T-helper 22 cell (primary cell): ENCODE measurements around the gene C2orf92.

Experiments used
- DNase-seq: peaks from one replicate; pipeline ENCODE4 v3.0.0-alpha.2; 2020; ENCODE audit warnings: low read depth

C2orf92 gene

DNA sequence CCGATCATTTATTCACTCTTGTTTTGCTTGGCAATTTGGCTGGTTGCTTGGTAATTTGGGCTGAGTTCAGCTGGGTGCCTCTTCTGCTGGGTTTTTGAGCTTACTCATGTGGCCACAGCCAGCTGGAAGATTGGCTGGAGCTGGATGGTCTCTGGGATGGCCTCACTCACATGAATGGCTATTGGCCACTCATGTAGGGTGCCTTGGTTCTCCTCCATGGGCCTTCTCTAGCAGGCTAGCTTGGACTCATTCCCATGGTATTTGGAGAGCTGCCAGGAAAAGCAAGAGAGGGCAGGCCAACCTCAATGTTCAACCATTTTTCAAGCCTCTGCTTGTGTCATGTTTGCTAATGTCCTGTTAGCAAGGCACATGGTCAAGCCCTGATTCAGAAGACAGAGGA is 60.7 kb downstream of the C2orf92 start:
- no peak for DNase-seq

- no peak for DNase-seq
Measured at GRCh38 chr2:97731274-97732020, 61.9 kb downstream of the C2orf92 start.

DNA sequence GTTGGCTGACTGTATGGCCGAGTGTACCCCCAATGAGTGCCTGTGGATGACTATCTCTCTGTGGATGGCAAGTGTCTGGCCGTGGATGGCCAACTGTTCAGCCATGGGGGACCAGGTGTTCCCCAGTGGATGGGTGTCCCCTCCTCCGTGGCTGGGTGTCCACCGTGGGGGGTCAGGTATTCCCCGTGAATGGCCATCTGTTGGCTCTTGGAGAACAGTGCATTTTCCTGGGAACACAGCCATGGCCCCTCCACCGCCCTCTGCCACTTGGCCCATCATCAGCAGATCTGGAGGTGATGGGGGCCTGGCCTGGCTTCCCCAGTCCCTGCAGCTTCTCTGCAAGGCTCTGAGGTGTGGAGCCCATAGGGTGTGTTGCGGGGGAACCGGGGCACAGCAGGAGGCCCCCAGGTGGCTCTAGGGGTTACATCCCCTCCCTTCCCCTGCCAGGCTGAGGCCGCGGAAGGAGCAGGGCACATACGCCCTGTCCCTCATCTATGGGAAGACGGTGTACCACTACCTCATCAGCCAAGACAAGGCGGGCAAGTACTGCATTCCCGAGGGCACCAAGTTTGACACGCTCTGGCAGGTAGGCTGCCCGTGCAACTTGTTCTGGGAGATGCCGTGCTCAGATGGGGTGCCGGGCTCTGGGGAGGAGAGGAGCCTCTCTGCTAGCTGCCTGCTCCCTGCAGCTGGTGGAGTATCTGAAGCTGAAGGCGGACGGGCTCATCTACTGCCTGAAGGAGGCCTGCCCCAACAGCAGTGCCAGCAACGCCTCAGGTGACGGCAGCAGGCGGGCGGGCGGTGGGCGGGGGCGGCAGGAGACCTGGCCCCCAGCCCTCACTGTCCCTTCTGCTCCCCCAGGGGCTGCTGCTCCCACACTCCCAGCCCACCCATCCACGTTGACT is 63.2 kb downstream of the C2orf92 start:
- DNase-seq = no peak

DNA sequence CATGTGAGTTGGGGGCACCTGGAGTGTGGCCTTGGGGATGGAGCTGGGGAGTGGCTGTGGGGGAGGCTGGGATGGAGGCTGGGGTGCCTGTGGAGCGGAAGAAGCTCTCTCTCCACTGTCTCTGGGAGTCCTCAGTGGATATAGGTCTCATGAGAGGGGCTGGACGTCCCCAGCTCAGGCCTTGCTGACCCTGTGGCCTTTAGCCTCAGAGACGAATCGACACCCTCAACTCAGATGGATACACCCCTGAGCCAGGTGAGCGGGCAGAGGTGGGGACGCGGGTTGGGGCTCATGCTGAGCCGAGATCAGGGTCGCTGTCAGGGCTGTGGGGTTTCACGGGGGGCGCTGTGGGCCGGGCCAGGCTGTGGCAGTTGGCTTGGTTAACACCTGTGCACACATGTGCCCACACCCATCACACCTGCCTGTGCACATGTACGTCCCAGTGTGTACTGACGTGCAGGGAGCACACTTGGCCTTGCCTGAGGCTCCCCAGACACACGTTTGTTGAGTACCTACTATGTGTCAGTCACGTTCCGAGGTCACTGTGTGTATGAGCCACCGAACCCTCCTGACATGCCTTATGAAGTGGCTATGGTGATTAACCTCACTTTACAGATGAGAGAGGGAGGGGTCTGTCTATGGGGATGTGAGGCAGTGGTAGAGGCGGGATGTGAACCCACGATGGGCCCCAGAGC is 64.0 kb downstream of the C2orf92 start:
- no peak for DNase-seq

DNA sequence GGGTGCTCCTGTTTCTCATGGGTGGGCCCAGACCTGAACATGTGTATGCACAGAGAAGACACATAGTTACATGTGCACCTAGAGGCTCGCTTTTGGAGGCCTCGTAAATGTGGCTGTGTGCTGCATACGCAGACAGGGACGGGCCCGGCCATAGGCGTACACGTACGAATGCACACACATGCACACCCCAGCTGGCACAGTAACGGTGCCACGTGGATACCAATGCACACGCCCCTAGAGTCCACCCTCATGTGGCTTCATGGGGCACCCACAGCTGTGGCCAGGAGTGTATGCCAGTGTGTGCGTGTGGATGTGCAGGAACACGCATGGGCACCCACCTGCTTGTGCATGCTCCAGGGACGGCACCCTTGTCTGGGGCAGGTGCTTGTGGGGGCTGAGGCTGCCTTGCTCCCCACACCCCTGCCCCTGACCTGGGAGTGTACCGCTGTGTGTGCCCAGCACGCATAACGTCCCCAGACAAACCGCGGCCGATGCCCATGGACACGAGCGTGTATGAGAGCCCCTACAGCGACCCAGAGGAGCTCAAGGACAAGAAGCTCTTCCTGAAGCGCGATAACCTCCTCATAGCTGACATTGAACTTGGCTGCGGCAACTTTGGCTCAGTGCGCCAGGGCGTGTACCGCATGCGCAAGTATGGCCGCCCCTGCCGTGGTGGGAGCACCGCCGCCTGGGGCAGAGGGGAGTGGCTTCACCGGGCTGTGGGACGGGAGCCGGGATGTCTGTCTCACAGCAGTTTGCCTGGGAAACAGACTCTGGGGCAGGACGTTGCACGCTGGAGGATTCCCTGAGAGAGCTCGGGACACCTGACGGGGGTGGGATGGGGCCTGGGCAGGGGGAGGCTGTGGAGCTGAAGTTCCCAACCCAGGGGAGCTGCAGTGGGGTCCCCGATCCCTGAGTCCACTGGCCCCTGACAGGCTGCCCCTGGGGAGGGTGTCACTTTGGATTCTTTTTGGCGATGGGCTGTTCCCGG is 64.8 kb downstream of the C2orf92 start:
- no peak for DNase-seq

GRCh38 chr2:97735161-97735561 is 65.6 kb downstream of the C2orf92 start:
- DNase-seq = no peak

DNA sequence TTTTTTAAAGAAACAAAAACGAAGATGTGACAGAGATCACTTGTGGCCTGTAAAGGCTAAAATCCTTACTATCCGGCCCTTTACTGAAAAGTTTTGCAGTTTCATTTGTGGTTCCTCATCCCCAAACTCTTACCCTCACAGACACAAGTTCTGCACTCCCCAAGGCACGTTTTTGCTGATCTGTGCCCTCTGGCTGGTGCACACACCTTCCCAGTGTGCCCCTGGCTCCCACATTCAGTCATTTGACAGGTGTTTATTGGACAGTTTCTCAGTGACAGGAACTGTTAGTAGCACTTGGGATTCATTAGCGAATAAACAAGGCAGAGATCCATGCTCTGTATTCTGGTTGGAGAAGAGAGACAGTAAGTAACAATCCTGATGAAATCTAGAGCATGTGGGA is 66.7 kb downstream of the C2orf92 start:
- DNase-seq = no peak

DNA sequence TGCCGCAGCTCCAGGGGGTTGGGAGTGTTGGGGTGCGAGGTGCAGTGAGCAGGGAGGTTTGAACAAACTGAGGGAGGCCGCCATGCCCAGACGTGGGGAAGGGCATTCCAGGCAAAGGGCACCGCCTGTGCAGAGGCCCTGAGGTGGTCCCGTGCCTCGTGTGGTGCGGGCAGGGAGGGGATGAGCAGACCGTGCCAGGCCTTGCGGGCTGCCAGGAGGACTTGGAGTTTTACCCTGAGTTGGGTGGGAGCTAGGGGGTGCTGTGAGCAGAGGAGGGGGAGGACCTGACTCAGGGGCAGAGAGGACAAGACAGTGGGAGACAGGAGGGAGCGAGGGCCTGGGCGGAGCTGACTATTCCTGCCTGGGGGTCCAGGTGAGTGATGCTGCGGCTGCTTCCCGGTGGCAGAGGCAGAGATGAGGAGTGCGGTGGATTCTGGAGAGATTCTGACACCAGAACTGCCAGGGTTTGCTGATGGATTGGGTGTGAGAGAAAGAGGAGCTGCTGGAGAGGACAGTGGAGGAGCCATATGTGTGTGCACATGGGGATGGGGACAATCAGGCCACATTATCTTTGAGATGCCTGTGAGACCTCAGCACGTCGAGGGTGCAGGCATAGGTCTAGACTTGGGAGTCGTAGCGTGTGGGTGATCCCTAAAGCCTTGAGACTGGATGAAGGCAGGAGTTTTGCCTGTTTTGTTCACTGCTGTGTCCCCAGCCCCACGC is 67.3 kb downstream of the C2orf92 start:
- DNase-seq = no peak

DNA sequence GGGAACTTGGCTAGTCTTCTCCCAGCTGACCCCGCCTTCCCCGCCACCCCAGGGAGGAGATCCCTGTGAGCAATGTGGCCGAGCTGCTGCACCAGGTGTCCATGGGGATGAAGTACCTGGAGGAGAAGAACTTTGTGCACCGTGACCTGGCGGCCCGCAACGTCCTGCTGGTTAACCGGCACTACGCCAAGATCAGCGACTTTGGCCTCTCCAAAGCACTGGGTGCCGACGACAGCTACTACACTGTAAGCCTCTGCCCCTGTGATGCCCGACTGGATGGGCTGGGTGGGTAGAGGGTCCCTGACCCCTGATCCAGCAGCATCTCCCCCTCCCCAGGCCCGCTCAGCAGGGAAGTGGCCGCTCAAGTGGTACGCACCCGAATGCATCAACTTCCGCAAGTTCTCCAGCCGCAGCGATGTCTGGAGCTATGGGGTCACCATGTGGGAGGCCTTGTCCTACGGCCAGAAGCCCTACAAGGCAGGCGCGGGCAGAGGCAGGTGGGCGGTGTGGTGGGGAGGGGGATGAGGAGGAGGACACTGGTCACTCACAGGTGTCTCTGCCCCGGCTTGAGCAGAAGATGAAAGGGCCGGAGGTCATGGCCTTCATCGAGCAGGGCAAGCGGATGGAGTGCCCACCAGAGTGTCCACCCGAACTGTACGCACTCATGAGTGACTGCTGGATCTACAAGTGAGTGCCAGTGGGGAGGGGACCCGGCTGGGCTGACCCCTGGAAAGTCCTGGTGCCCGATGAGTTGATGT is 68.1 kb downstream of the C2orf92 start:
- DNase-seq = no peak

- DNase-seq = no peak
Measured at GRCh38 chr2:97738179-97739019, 68.9 kb downstream of the C2orf92 start.

- no peak for DNase-seq
Measured at GRCh38 chr2:97739020-97739892, 69.7 kb downstream of the C2orf92 start.

GRCh38 chr2:97739893-97740245 is 70.4 kb downstream of the C2orf92 start:
- no peak for DNase-seq

DNA sequence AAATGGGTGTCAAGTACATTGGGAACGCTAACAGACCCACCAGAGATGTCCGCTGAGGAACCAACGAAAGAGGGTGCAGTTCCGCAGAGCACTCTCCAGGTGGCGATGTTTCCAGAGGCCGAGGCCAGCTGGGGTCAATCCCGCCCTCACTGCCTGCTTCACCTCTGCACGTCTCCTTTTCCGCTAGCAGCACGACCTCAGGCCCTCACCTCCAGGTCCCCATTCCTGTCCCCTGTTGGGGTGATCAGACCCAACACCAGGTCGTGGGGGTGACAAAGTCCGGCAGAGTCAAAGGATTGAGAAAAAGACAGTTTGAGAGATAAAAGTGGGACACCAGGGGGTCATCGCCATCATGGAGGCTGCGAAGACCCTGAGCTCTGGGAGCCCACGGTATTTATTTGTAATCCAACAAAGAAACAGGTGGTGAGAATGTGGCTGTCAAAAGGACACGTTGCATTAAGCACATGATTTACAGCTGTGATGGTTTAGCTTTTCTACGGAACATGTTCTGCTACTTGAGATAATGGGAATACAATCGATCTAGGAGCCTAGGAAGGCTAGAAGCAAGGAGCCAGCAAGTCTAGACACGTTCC is 71.2 kb downstream of the C2orf92 start:
- DNase-seq = no peak

DNA sequence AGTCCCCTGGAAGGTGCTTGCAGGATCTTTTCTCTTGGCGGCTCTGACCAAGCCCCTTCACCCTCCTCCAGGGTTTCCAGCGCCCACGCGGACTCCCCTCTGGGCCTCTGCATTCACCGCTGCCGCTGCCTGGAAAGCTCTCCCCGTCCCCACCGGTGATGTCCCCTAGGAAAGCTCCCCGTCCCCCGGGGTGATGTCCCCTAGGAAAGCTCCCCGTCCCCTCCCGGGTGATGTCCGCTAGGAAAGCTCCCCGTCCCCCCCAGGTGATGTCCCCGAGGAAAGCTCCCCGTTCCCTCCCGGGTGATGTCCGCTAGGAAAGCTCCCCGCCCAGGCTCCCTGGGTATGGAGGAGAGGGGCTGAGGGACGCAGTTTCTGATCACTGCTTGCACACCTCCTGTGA is 71.7 kb downstream of the C2orf92 start:
- DNase-seq = no peak

DNA sequence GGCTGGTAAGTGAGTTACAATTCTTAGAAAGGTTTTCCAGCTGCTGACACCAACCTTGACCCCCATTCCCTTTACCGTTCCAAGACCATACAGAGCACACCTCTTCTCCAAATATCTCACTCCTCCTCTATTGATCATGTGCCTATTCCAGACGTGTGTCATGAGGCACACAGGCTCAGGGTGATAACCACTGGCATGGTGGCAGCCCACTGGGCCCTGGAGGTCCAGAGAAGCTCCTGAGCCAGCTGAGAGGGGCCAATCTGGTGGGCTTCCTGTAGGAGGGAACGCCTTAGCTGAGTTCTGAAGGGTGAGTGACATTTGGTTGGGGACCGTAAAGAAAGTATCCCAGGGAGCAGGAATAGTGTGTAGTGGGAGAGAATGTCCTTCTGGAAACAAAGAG is 72.2 kb downstream of the C2orf92 start:
- DNase-seq = no peak

DNA sequence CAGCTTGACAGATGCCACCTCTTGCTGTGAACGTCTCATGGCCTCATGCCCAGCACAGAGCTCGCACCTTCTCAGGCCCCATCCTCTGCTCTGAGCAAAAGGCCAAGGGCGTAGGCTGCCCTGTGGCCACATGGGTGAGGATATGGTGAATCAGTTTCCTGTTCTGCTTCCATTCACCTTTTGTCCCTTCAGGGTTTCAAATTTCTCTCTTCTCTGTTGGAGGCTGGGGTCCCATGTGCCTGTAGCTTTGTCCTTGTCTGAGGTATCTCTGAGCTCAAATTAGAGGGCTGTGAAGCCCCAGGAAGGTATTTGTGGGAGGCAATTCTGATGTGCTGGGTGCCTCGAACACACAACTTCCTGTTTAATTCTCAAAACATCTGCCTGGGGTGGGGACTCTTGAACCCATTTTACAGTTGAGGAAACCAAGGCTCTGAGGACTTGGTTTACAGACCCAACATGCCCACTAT is 72.9 kb downstream of the C2orf92 start:
- DNase-seq = no peak

GRCh38 chr2:97743913-97744312 is 74.4 kb downstream of the C2orf92 start:
- DNase-seq = no peak
